ENCODE results near the gene PYGB.
A peak's percentile ranks its signal among the peaks of the same experiment; 100 is the strongest.

PYGB gene

DNA sequence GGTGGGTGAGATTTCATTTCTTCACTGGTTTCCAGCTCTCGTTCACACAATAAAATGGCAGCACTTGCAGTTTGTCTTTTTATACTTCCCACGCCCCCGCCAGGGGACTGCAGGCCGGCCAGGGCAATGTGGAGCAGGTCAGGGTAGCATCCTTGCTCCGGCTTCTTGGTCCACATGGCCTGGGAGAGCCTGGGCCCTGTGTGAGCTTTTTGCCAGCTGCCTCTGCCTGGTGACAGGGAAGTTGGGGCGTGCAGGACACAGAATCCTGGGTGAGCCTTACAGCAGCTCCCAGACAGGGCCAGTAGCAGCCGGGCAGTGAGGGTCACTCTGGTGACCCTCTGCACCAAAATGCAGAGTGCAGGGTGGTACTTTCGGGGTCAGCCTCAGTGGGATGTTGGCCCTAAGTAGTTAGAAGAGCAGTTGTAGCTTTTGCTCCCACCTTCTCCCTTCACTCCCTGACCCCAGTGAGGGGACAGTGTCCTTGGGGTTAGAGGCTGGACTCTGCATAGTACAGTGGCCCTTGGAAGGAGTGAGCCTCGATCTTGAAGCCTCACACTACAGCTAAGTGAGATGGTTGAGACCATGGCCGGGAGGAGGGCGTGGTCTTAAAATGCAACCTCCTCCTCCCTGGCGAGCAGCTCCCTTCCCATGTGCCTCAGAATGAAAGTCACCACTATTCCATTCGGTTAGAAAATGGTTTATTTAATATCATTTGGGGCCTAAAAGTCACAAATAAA, 23.8 kb downstream of the PYGB start:
- DNase-seq: no peak

DNA sequence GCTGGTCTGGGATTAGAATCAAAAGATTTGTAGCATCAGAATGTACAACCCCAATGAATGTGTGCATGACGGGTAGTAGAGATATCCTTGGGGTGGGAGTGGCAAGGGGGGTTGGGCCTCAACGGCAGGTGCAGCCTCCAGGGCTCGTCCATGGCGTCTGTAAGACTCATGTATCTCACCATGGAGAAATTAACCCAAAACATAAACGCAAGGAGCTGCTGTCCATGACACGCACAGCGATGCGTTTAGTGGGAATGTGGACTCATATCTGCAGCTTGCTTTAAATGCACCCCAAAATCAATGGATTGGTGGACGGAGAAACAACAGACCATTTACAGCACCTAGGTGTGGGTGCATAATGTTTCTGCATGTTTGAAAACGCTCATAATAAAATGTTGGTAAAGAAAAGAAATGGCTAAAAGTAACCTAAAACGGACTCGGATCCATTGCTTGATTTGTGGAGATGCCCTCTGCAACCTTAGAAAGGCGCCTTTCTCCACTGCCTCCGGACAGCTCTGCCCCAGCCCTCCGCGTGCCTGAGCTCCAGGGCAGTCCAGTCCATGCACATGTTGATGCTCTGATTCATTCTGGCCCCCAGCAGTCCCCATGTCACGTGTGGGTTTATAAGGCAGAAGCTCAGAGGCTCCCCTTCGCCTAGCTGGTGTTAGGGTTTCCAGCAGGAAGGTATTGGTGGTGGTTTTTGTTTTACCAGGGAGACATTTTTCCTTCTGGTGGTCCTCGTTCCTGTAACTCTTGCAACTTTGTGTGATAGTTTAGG, 24.5 kb downstream of the PYGB start:
- no peak for DNase-seq

DNA sequence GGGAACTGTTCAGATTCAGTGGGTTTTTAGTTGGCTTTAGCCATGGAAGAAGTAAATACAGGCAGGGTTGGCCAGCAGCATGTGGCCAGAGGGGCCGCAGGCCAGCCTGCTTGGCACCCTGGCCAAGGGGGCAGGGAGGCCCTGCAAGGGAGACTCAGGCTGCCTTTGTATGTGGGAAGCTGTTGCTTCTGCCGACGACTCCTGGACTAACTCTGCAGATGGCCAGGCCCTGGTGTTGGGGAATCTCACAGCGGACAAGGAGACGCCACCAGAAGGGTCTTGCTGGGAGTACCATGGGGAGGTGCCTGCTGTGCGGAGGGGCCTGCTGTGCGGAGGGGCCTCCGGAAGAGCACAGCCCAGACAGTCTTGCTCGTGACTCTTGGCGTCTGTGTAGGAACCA, 25.2 kb downstream of the PYGB start:
- DNase-seq: no peak

DNA sequence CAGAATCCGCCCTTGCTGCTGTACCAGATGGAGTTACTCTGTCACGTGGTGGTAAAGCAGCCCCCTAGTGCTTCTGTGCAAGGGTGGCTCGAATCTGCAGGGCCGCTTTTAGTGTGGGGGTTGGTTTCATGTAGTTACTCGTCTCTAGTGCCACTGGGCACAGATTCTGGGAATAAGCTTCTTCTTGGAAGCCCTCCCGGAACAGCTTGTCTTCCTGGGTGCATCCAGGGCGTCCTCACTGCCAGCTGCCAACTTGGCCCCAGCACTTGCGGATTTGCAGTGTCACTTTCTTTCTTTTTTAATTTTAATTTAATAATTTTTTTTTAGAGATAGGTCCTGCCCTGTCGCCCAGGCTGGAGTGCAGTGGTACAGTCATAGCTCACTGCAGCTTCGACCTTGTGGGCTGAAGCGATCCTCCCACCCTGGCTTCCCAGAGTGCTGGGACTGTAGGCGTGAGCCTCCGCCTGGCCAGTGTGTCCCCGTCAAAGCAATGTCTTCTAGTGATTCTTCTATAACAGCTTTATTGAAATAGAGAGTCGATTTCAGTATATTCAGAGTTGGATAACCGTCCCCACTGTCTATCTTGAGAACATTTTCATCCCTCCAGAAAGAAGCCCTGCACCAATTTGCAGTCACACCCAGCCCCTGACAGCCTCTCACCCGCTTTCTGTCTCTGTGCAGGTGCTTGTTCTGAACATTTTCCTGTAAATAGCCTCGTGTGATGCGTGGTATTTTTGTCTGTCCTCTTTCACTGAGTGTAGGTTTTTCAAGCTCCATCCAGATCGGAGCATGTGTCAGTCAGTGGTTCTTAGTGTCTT, 25.9 kb downstream of the PYGB start:
- no peak for DNase-seq

DNA sequence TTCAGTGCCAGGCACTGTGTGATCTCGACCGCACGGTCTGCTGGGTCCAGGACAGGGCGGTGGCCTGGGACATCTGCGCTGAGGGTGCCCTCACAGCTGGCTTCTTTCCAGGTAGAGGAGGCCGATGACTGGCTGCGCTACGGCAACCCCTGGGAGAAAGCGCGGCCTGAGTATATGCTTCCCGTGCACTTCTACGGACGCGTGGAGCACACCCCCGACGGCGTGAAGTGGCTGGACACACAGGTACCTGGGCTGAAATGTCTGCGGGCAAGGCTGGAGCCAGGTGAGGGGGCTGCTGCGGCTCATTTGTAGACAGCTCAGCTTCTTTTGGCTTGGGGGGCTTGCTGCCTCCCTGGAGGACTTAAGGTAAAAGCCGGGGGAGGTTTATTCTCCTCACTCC, 26.6 kb downstream of the PYGB start:
- DNase-seq: no peak

DNA sequence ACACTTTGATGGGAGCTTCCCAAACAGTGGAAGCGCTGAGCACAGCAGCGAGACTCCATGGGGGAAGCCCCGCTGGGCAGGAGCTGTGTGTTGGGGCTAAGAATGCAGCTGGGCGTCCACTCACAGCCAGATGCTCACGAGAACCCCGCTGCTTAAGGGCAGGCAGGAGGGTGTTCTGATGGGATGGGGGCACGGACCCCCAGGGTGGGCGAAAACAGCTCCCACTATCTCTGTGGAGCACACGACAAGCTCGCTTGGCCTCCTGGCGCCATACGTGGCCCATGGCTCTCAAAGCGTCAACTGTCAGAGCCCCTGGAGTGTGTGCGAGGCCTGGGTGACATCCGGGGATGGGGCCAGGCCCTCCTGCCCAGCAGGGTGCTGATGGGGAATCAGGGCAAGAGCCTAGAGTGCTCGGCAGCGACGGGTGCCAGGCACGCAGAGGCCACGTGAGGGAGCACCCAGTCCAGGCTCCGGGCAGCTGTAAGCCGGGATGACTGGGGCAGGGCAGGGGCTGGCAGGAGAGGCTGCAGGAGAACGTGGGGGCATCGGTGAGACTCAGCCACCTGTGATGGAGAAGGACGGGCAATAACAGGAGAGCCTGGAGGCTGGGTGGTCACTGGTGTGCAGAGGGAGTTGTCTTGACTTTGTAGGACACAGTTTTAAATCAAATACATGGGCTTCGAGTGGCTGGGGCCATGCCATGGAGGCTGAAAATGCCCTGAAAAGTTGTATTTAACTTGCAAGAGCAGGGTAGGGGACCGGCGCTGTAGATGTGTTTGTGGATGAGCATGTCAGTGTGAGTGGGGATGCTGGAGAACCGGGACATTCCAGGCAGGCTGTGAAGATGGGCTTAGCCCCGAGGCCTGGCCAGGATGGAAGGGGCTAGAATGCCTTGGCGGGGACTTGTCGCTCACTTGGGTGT, 27.3 kb downstream of the PYGB start:
- no peak for DNase-seq

DNA sequence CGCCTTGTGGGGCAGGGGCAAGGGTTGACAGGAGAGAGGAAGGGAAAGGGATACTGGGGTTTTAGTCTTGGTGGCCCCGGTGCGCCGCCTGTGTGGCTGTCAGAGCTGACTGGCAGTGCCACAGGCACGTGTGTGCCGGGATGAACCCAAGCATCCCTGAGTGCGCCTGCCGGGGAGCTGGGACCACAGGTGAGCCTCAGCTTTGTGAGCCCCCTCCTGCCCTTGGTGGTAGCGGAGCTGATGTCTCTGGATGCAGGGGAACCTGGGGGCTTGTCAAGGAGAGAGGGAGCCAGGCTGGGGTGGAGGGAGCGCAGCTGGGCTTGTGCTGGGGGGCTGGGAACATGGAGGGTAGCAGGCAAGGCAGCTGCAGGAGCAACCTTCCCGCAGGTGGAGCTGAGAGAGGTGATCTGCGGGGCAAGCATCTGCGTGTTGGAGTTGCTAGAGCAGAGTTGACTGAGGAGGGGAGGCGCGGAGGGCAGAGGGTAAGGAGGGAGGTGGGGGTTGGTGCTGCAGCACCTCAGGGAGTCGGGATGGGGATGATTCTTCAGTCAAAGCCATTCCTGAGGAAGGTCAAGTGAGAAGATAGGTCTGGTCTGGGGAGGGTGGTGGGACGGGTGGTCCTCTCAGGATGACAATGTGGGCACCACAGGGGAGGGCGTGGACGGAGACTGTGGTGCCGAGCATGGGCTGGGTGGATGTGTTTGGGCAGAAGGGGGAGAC, 28.1 kb downstream of the PYGB start:
- DNase-seq: no peak

DNA sequence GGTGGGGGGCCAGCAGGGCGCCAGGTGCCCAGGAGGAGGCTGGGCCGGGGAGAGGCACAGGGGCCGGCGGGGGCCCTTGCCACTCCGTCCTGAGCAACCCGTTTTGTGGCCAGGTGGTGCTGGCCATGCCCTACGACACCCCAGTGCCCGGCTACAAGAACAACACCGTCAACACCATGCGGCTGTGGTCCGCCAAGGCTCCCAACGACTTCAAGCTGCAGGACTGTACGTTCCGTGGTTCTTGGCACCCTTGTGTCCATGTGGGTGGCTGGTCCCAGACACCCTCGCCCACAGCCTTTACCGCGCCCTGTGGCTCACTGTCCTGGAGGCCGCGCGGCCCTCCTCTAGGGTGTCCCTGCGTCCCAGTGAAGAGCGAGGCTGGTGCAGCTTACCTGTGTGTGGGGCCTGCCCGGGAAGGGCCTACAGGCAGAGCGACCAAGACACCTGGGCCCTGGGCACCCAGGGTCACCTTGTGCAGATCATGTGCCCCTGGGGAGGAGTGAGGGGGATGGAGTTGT, 28.7 kb downstream of the PYGB start:
- no peak for DNase-seq

DNA sequence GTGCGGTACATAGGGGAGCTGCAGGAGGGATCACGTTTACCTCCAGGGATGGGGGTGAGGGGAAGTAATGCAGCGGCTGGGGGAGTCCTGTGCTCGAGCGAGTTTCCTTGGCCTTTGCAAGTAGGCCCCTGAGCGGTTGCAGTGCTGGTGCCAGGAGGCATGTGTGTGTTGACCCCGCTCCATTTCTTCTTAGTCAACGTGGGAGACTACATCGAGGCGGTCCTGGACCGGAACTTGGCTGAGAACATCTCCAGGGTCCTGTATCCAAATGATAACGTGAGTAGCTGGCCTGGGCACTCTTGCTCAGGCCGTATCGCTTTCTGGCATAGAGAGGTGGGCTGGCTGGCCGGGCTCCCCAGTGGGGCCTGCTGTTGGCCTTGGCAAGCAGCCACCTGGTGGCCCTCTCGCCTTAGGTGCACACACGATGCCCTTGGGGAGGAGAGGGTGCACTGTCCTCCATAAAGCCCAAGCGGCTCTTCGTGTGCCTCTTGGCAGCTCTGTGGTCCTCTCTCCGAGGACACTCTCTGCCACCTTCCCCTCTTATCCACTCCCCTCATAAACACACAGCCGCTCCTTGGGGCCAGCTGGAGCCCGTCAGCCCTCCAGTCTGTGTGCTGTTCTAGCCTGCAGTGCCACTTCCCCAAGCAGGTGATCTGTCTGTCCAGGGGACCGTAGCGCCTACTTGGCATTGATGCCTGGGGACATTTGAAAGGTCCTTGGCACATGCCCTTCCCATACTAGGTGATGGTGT, 29.3 kb downstream of the PYGB start:
- no peak for DNase-seq

DNA sequence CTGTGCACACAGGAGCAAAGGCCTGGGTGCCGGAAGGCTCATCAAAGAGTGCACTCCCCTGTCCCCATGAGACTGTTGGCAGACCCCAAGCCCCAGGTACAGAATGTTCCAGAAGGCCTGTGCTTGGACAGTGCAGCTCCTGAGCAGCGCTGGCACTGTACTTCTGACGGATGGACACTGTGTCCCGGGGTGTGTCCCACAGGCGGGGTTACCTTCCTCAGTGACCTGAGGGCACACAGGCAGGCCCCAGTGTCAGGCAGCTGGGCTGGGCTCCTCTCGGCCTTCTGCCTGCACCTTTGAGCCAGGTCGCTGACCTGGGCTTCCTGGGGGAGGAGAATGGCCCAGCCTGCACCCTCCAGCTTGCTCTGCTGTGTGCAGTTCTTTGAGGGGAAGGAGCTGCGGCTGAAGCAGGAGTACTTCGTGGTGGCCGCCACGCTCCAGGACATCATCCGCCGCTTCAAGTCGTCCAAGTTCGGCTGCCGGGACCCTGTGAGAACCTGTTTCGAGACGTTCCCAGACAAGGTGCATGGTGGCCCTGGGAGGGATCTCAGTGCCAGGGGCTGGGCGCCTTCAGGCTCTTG, 30.1 kb downstream of the PYGB start:
- no peak for DNase-seq

DNA sequence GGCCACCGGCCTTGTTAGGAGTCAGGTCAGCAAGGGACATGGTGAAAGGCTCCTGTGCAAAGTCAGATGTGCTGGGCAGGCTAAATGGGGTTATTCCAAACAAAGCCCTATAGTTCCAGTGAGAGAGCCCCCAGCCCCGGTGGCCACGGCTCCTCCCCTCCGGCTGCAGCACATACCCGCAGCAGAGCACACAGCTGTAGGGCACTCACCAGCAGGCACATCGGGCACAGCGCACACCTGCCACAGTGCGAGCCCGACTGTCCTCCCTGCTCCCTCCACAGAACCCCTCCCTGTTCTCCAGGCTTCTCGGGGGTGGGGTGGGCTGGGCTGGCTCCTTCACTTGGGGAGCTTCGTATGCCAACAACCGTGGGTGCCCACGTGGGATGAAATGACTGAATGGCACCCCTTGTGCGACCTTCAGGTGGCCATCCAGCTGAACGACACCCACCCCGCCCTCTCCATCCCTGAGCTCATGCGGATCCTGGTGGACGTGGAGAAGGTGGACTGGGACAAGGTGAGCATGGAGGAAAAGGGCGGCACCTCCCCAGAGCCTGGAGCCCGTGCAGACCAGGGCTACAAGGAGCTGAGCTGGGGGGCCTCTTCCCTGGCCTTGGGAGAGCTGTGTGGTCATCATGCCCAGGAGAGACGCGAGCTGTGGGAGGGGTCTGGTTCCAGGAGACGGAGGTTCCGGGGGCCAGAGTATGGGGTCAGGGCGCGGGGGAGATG, 30.9 kb downstream of the PYGB start:
- no peak for DNase-seq

DNA sequence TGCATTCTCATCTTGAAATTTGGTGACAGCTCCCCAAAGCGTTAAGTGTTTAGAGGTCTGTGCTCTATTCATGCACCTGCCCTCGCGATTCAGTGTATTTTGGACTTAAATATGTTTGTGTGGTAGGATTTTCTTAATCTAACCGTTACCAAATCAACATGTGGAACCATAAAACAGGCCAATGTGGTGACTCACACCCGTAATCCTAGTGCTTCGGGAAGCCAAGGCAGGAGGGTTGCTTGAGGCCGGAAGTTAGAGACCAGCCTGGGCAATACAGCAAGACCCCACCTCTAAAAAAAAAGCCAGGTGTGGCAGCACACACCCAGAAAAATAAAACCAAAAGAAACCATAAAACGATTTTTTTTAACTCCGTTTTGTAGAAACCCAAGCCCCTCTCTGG, 31.5 kb downstream of the PYGB start:
- DNase-seq: no peak

DNA sequence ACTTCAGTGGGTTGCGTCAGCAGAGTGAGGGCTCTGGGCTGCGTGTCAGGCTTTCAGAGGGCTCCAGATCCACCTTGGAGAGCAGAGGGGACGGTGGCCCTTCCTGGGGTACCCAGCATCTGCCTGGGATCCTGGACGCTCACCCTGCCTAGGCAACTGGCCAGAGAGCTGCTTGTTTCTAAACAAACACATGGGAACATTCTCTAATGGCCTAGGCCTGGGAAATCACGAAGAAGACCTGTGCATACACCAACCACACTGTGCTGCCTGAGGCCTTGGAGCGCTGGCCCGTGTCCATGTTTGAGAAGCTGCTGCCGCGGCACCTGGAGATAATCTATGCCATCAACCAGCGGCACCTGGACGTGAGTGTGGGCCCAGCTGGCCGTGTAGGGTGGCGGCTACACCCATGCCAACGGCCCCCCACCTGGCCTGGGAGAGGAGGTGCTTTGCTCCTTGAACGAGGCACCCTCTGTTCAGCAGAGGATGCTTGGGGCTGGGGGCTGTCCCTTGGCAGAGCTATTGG, 32.2 kb downstream of the PYGB start:
- DNase-seq: peak; percentile 97

DNA sequence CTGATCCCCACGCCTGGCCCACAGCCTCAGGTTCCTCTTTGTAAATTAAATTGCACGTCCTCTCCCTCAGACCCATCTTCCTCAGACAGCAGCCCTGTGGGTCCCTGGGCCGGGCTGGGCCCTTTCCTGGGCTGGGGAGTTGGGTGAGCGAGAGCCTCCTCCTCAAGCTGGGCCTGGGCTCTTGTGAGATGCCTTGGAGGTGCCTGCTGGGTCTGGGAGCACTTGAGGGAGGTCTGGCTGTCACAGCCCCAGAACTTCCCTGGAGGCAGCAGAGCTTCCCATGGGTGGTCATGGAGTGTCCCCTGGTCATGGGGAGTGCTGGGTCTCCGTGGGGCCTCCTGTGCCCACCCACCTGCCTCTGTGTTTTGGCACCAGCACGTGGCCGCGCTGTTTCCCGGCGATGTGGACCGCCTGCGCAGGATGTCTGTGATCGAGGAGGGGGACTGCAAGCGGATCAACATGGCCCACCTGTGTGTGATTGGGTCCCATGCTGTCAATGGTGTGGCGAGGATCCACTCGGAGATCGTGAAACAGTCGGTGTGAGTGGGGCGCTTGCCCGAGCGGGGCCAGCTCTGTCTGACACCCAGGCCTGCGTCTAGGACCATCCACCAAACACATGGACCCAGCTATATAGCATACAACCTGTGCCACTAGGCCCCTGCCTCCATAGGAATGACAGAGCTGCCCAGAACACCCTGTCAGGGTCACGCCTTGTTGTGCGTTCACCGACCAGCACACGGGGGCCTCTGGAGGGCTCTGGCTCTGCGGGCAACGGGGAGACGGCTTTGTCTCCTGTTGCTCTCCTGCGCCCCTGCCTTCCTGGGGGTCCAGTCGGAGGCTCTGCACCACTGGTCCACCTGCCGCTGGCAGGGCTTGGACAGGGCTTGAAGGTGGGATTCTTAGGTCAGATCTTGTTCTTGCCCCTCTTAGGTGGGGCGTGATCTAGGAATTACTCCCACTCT, 33.0 kb downstream of the PYGB start:
- no peak for DNase-seq

DNA sequence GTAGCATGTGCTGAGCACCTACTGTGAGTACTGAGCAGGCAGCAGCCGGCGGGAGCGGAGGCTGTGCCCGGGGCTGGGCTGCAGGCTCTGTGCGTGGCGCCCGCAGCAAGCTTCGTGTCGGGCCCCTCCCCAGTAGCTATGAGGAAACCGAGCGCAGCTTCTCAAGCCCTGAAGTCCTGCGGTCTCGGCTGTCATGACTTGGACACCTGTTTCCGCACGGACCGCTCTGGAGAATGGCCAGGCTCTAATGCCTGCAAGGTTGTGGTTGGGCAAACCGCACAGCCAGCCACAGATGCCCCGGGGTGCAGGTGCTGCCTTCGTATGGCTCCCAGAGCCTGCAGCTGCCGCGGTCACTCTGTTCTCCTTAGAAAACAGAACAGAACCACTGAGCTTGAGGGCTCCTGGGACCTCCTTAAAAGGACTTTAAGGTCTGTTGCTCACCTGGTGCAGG, 33.7 kb downstream of the PYGB start:
- peak; percentile 71 for DNase-seq

DNA sequence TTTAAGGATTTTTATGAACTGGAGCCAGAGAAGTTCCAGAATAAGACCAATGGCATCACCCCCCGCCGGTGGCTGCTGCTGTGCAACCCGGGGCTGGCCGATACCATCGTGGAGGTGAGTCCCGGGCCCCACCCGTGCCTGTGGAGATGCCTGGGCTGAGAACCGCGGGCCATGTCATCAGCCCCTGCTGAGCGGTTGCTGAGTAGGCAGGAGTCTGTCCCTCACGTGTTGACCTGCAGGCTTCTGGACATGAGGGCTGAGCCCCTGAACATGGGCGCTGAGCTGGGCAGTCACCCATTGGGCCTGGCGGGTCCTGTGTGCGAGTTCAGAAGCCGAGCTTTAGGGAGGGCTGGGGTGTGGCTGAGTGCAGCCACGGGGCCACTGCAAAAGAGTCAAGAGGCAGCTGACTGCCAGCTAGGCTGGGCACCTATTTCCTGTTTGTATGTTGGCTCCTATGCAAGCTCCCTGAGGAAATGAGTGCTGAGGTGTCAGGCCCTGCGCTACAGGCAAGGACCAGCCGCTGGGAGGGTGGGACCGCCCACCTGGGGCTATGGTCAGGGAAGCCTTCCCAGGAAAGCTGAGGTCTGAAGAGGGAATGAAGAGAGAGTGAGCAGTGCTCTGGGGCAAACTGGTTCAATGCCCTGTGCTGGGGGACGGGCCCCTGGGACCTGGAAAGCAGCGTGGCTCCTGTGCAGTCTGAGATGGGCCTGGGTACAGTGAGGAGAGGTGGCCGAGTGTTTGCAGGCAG, 34.3 kb downstream of the PYGB start:
- peak; percentile 38 for DNase-seq

DNA sequence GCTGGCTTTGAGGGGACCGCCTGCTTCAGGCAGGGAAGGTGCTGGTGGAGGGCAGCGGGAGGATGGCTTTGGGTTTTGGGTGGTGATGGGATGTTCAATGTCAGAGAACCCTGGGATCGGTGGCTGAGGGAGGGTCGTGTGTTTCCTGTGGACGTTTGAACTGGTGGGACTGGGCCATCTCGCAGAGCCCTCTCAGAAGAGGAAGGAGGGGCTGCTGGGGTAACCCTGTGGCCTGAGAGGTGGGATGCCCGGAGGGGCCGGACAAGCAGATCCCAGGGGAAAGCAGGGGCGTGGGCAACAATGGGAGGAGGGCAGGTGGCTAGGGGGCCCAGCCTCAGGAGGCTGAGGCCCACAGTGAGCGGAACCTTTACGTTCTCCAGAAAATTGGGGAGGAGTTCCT, 34.9 kb downstream of the PYGB start:
- no peak for DNase-seq

Measured in SHP77 treated with DMSO at 0.1 percent for 48 hours (cell line).